SK-N-SH (cell line): ENCODE data around the gene BEND5. TPM values are rescaled to one million over a fixed set of nuclear protein-coding genes. Genes with fewer than 3 reads are reported as not detected.

Experiments
- CTCF ChIA-PET: fragments of 300-600, 350-600 bp; formaldehyde crosslinking; extraction: SDS; loops from one replicate; lab custom pipeline; 2021; lab: Yijun Ruan, JAX
- POLR2A ChIA-PET: fragments of 350-600 bp; sonication (Branson Sonifier 250); formaldehyde crosslinking; extraction: SDS; loops from one replicate; lab custom pipeline; 2020; ENCODE audit warnings: antibody characterized with exemption, inconsistent platforms; lab: Yijun Ruan, JAX
- DNase-seq: peaks from one replicate; pipeline ENCODE4 v3.0.0; 2012
- H2AFZ ChIP-seq: fragments of 200-600 bp; sonication (generic); 2 replicates; pipeline ENCODE4 v1.8.1; 2016; ENCODE audit warnings: antibody characterized with exemption, mild to moderate bottlenecking, low read depth
- H3F3A ChIP-seq: fragments of 200-600 bp; sonication (generic); replicated peaks from 2 replicates; pipeline ENCODE3; 2016; ENCODE audit warnings: antibody characterized with exemption, mild to moderate bottlenecking; ENCODE audit not compliant: insufficient read depth
- H3K27ac ChIP-seq, 2 experiments: fragments of 200-500 bp in 1 of 2; fragments of 200-600 bp in 1 of 2; sonication (Bioruptor generic) in 1 of 2; sonication (generic), shearing (Covaris generic) in 1 of 2; 2 replicates each; pipeline versions ENCODE4 v1.5.1 to v1.6.1; 2014 to 2016; ENCODE audit warnings: low read depth in 2 of 2, inconsistent platforms in 1 of 2, low read length in 1 of 2, mild to moderate bottlenecking in 1 of 2, mixed read lengths in 1 of 2
- H3K27me3 ChIP-seq: fragments of 200-600 bp; sonication (generic), shearing (Covaris generic); 2 replicates; pipeline ENCODE4 v1.6.1; 2016; ENCODE audit warnings: mixed run types; ENCODE audit not compliant: insufficient read depth
- H3K36me3 ChIP-seq, 2 experiments: fragments of 200-500 bp in 1 of 2; fragments of 200-600 bp in 1 of 2; sonication (Bioruptor generic) in 1 of 2; sonication (generic) in 1 of 2; replicated peaks in 1 of 2; 2 replicates each; pipeline versions ENCODE3 to v1.5.1; 2014 to 2016; ENCODE audit warnings: low read length in 1 of 2, mild to moderate bottlenecking in 1 of 2; ENCODE audit not compliant: insufficient read depth in 2 of 2, control insufficient read depth in 1 of 2
- H3K4me1 ChIP-seq, 2 experiments: fragments of 200-500 bp in 1 of 2; fragments of 200-600 bp in 1 of 2; sonication (Bioruptor generic) in 1 of 2; sonication (generic), shearing (Covaris generic) in 1 of 2; 2 replicates each; pipeline versions ENCODE4 v1.5.1 to v1.6.1; 2014 to 2016; ENCODE audit warnings: low read depth in 1 of 2, low read length in 1 of 2, mixed run types in 1 of 2; ENCODE audit not compliant: insufficient read depth in 2 of 2, control insufficient read depth in 1 of 2
- H3K4me2 ChIP-seq: fragments of 200-600 bp; sonication (generic), shearing (Covaris generic); 2 replicates; pipeline ENCODE4 v1.6.1; 2017; ENCODE audit warnings: mixed run types
- H3K4me3 ChIP-seq, 2 experiments: fragments of 200-500 bp in 1 of 2; fragments of 200-600 bp in 1 of 2; sonication (Bioruptor generic) in 1 of 2; sonication (generic), shearing (Covaris generic) in 1 of 2; 2 replicates each; pipeline versions ENCODE4 v1.5.1 to v1.8.1; 2014 to 2016; ENCODE audit warnings: low read depth in 2 of 2, inconsistent platforms in 1 of 2, low read length in 1 of 2, mild to moderate bottlenecking in 1 of 2, mixed read lengths in 1 of 2, moderate library complexity in 1 of 2
- H3K79me2 ChIP-seq: fragments of 200-600 bp; sonication (generic); 2 replicates; pipeline ENCODE4 v1.8.1; 2017; ENCODE audit warnings: mild to moderate bottlenecking; ENCODE audit not compliant: insufficient read depth
- H3K9ac ChIP-seq: fragments of 200-600 bp; sonication (generic); 2 replicates; pipeline ENCODE4 v1.6.1; 2017; ENCODE audit warnings: mixed run types
- H3K9me2 ChIP-seq: fragments of 200-600 bp; sonication (generic); 2 replicates; pipeline ENCODE4 v1.6.1; 2017; ENCODE audit warnings: mixed run types
- H3K9me3 ChIP-seq: fragments of 200-600 bp; sonication (generic); 2 replicates; pipeline ENCODE4 v1.6.1; 2017; ENCODE audit warnings: mixed run types, mild to moderate bottlenecking, moderate library complexity
- H4K20me1 ChIP-seq: fragments of 200-600 bp; sonication (generic); 2 replicates; pipeline ENCODE4 v1.6.1; 2017; ENCODE audit warnings: mild to moderate bottlenecking, mixed run types; ENCODE audit not compliant: insufficient read depth
- CHD2 ChIP-seq: fragments of 150-350 bp; IDR thresholded peaks from 2 replicates; pipeline ENCODE4 v1.6.1; 2018; ENCODE audit warnings: low read length; ENCODE audit not compliant: partially characterized antibody
- CTCF ChIP-seq: fragments of 200-600 bp; sonication (generic); IDR thresholded peaks from 2 replicates; pipeline ENCODE4 v1.6.1; 2017; ENCODE audit warnings: antibody characterized with exemption, mild to moderate bottlenecking, moderate library complexity
- ELF1 ChIP-seq: IDR thresholded peaks from 2 replicates; pipeline ENCODE4 v1.4.0; 2012
- EP300 ChIP-seq, 2 experiments: IDR thresholded peaks; 2 replicates each; pipeline versions ENCODE4 v1.4.0 to v1.6.1; 2012; ENCODE audit warnings: borderline replicate concordance in 1 of 2, low read depth in 1 of 2, low read length in 1 of 2
- EZH2phosphoT487 ChIP-seq: fragments of 200-600 bp; sonication (generic); IDR thresholded peaks from 2 replicates; pipeline ENCODE4 v1.6.1; 2017; ENCODE audit warnings: low read depth, mixed run types, mild to moderate bottlenecking, antibody characterized with exemption, moderate library complexity, borderline replicate concordance
- GABPA ChIP-seq: IDR thresholded peaks from 2 replicates; pipeline ENCODE4 v1.4.0; 2012; ENCODE audit warnings: low read depth, mild to moderate bottlenecking
- GATA2 ChIP-seq: sonication (generic); formaldehyde crosslinking; IDR thresholded peaks from 2 replicates; pipeline ENCODE4 v1.5.0; 2020; ENCODE audit warnings: mild to moderate bottlenecking, missing genetic modification reagents
- IRF3 ChIP-seq: fragments of 150-350 bp; IDR thresholded peaks from 2 replicates; pipeline ENCODE4 v1.6.1; 2016; ENCODE audit warnings: mild to moderate bottlenecking, low read depth, low read length
- PBX3 ChIP-seq: IDR thresholded peaks from 2 replicates; pipeline ENCODE4; 2012
- POLR2AphosphoS5 ChIP-seq: IDR thresholded peaks from 2 replicates; pipeline ENCODE4 v1.6.1; 2012; ENCODE audit warnings: low read depth, low read length
- RAD21 ChIP-seq: IDR thresholded peaks from 2 replicates; pipeline ENCODE4 v1.6.1; 2012; ENCODE audit warnings: mild to moderate bottlenecking, low read length
- REST ChIP-seq: IDR thresholded peaks from 2 replicates; pipeline ENCODE4 v1.6.1; 2012; ENCODE audit warnings: mild to moderate bottlenecking, low read depth, low read length, moderate library complexity
- RXRA ChIP-seq: IDR thresholded peaks from 2 replicates; pipeline ENCODE4 v1.4.0; 2012; ENCODE audit warnings: low read depth, mild to moderate bottlenecking, borderline replicate concordance
- SIN3A ChIP-seq: IDR thresholded peaks from 2 replicates; pipeline ENCODE4 v1.6.1; 2012; ENCODE audit warnings: low read depth, mild to moderate bottlenecking, low read length, moderate library complexity, borderline replicate concordance
- USF2 ChIP-seq: fragments of 150-350 bp; IDR thresholded peaks from 2 replicates; pipeline ENCODE4 v1.6.1; 2017; ENCODE audit warnings: antibody characterized with exemption, low read length, low read depth, borderline replicate concordance
- ZBTB33 ChIP-seq: IDR thresholded peaks from 2 replicates; pipeline ENCODE4 v1.4.0; 2012; ENCODE audit warnings: low read depth, borderline replicate concordance
- polyA plus RNA-seq, 3 experiments: library from polyadenylated mRNA; depleted of rRNA; stranded (reverse); fragments of >200 nt; gene quantifications; 2 replicates each; pipeline ENCODE4 v1.2.3, GENCODE V29; 2012

BEND5 gene
- polyA plus RNA-seq, 1 of the 3 experiments (the other 2 are of a cell fraction) = 5.6 TPM

- no peaks in the 10 kb centered on the region for H3K9me2 ChIP-seq
- H3K4me2 ChIP-seq = no peak overlapping the region
- H3K9me3 ChIP-seq = no peaks in the 10 kb centered on the region
- no peaks in the 10 kb centered on the region for H3K27me3 ChIP-seq
- H2AFZ ChIP-seq = no peak overlapping the region
- H3K9ac ChIP-seq = no peak overlapping the region
- no peak for DNase-seq
- H4K20me1 ChIP-seq = no peaks in the 10 kb centered on the region
- ChIA-PET CTCF (interaction anchor here (1.0 to 1.2 kb wide), 2 partner anchors 40 to 145 kb away, joined by 3 to 4 read pairs; no protein-coding TSS in a partner anchor), POLR2A (no interaction called here)
- no peaks in the 10 kb centered on the region; a peak in 1 of 4 replicates for H3K4me1 ChIP-seq
- no peaks in the 10 kb centered on the region for H3K36me3 ChIP-seq
- H3K79me2 ChIP-seq = no peaks in the 10 kb centered on the region
- TF ChIP-seq GABPA (no peak), REST (no peak), RAD21 (no peak), ELF1 (no peak), IRF3 (no peak), POLR2AphosphoS5 (no peak), CTCF (no peak), USF2 (no peak), PBX3 (no peak), EP300 (IDR thresholded peaks at IDR 0.05; ENCODE audit: borderline replicate concordance in 1 of 2, low read depth in 1 of 2, low read length in 1 of 2) (no peak), SIN3A (no peak), RXRA (no peak), GATA2 (CRISPR knock-in tag) (no peak), CHD2 (no peak), EZH2phosphoT487 (no peak), ZBTB33 (no peak)
- no peak overlapping the region for H3K27ac ChIP-seq
- H3F3A ChIP-seq = no peaks in the 10 kb centered on the region
- no peak overlapping the region for H3K4me3 ChIP-seq
Observed at GRCh38 chr1:48718116-48718630, 58.5 kb downstream of the BEND5 start.
